Activated naive CD8-positive, alpha-beta T cell treated with anti-CD3 and anti-CD28 coated beads, Interleukin-2, amount 10 ng/mL, durations not matched to agents 7 days and 5 days (primary cell): ENCODE results near the gene ALPG. TPM values are rescaled to one million over a fixed set of nuclear protein-coding genes. Genes with fewer than 3 reads are reported as not detected.
"Not testable (repeated sequence)": the region's sequence is repeated elsewhere in the genome, so short reads cannot be mapped to it uniquely, and the experiment has no call there.

ENCODE experiments used
- ATAC-seq: fragments of 150-1000 bp; cut with Tn5 transposase; one replicate; pipeline ENCODE4 v1.10.0; 2021; ENCODE audit warnings: low read depth, moderate library complexity
- POLR2A ChIA-PET: fragments of 350-600 bp; sonication (Branson Sonifier 250); formaldehyde crosslinking; loops from one replicate; lab custom pipeline; 2021; ENCODE audit warnings: antibody characterized with exemption; lab: Charles Lee
- DNase-seq: peaks from one replicate; pipeline ENCODE4 v3.0.0; 2021
- H3K27ac Mint-ChIP-seq: one replicate; pipeline ENCODE4 v1.8.0; 2022; ENCODE audit warnings: mild to moderate bottlenecking, mixed read lengths
- H3K27me3 Mint-ChIP-seq: one replicate; pipeline ENCODE4 v1.8.0; 2022; ENCODE audit warnings: mild to moderate bottlenecking, moderate library complexity, mixed read lengths
- H3K36me3 Mint-ChIP-seq: one replicate; pipeline ENCODE4 v1.8.0; 2021; ENCODE audit warnings: mild to moderate bottlenecking, mixed read lengths
- H3K4me1 Mint-ChIP-seq: one replicate; pipeline ENCODE4 v1.8.0; 2021; ENCODE audit warnings: mixed read lengths
- H3K4me3 Mint-ChIP-seq: one replicate; pipeline ENCODE4 v1.8.0; 2022; ENCODE audit warnings: mild to moderate bottlenecking, moderate library complexity, mixed read lengths
- H3K9me3 Mint-ChIP-seq: one replicate; pipeline ENCODE4 v1.8.0; 2021; ENCODE audit warnings: mixed read lengths
- total RNA-seq, 2 experiments: library from RNA; stranded (reverse); gene quantifications; one replicate each; pipeline ENCODE4 v1.2.3, GENCODE V29; 2021

The ALPG gene
- total RNA-seq, 2 experiments from 2014 or later = not detected

DNA sequence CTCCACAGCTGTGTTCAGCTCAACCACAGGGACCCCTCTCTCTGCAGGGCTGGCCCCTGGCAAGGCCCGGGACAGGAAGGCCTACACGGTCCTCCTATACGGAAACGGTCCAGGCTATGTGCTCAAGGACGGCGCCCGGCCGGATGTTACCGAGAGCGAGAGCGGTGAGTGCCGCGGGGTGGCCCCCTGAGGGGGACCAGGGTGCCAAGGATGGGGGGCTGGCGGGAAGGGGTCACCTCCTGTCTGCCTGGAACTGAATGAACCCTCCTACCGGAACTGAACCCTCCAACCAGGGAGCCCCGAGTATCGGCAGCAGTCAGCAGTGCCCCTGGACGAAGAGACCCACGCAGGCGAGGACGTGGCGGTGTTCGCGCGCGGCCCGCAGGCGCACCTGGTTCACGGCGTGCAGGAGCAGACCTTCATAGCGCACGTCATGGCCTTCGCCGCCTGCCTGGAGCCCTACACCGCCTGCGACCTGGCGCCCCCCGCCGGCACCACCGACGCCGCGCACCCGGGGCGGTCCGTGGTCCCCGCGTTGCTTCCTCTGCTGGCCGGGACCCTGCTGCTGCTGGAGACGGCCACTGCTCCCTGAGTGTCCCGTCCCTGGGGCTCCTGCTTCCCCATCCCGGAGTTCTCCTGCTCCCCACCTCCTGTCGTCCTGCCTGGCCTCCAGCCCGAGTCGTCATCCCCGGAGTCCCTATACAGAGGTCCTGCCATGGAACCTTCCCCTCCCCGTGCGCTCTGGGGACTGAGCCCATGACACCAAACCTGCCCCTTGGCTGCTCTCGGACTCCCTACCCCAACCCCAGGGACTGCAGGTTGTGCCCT, 25.2 kb upstream of the ALPG start:
- H3K27ac Mint-ChIP-seq, POLR2A ChIA-PET, H3K4me1 Mint-ChIP-seq, H3K9me3 Mint-ChIP-seq, H3K36me3 Mint-ChIP-seq: not testable (repeated sequence)
- Mint-ChIP-seq H3K27me3 (peaks cover 37% of the 10 kb centered on the region), H3K4me3 (peak overlapping the region; percentile 39)
- peak; percentile 69 for DNase-seq
- ATAC-seq = peak; percentile 78

DNA sequence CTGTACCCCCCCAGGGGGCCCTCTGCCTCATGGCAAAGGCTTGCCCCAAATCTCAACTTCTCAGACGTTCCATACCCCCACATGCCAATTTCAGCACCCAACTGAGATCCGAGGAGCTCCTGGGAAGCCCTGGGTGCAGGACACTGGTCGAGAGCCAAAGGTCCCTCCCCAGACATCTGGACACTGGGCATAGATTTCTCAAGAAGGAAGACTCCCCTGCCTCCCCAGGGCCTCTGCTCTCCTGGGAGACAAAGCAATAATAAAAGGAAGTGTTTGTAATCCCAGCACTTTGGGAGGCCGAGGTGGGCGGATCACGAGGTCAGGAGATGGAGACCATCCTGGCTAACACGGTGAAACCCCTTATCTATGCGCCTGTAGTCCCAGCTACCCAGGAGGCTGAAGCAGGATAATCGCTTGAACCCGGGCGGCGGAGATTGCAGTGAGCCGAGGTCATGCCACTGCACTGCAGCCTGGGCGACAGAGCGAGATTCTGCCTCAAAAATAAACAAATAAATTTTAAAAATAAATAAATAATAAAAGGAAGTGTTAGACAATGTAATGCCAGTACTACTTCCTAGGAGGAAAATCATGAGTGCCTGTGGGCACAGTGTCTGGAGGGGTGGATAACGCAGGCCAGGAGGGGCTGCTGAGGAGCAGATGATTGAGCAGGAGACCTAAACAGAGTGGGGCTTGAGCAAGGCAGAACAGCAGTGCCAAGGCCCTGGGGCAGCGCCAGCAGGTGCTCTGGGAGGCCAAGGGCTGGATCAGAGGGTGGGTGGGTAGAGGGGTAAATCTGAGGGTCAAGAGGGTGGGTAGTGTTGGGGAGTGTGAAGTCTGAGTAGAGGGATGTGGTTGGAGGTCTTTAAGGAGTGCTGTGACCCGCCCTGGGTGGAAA, 24.1 kb upstream of the ALPG start:
- no peaks in the 10 kb centered on the region for H3K4me1 Mint-ChIP-seq

DNA sequence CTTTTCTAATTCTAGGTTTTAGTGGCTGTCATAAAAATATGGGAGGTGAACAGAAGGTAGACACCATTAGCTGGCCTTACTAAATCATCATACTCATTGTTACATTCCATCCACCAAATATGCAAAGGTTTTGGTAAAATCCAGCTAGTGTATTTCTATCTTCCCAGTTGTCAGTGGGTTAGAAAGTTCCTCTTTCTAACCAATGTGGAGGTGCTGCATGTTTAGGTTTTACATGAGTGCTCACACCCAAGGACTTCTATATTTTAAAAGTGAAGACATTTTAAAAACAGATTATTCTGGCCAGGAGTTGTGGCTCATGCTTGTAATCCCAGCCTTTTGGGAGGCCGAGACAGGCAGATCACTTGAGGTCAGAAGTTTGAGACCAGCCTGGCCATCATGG, 22.2 kb upstream of the ALPG start:
- no peaks in the 10 kb centered on the region for H3K9me3 Mint-ChIP-seq
- DNase-seq (no peak), ATAC-seq (no peak)
- no peaks in the 10 kb centered on the region for H3K4me1 Mint-ChIP-seq
- POLR2A ChIA-PET = no interaction called here
- no peak overlapping the region for H3K4me3 Mint-ChIP-seq
- no peaks in the 10 kb centered on the region for H3K36me3 Mint-ChIP-seq
- H3K27me3 Mint-ChIP-seq = peaks cover 41% of the 10 kb centered on the region
- no peak overlapping the region for H3K27ac Mint-ChIP-seq

More for the DNA sequence above, 24.1 kb upstream of the ALPG start:
- Mint-ChIP-seq H3K27me3 (peaks cover 39% of the 10 kb centered on the region), H3K27ac (no peak overlapping the region), H3K9me3 (no peaks in the 10 kb centered on the region), H3K4me3 (no peak overlapping the region), H3K36me3 (no peaks in the 10 kb centered on the region)
- DNase-seq = peak; percentile 10
- POLR2A ChIA-PET = no interaction called here
- ATAC-seq = no peak

DNA sequence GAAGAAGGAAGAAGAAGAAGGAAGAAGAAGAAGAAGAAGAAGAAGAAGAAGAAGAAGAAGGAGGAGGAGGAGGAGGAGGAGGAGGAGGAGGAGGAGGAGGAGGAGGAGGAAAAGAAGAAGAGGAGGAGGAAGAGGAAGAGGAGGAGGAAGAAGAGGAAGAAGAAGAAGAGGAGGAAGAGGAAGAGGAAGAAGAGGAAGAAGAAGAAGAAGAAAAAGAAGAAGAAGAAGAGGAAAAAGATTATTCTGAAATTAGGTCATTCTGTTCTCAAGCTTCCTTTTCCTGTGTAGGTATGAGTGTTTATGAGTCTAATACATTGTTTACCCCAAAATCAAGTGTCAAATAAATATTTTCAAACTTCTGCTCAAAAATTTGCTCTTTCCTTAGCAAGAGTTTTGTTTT, 21.6 kb upstream of the ALPG start:
- H3K4me1 Mint-ChIP-seq, H3K36me3 Mint-ChIP-seq, DNase-seq, ATAC-seq, H3K27ac Mint-ChIP-seq, H3K4me3 Mint-ChIP-seq, H3K9me3 Mint-ChIP-seq, POLR2A ChIA-PET: not testable (repeated sequence)
- H3K27me3 Mint-ChIP-seq = peaks cover 47% of the 10 kb centered on the region

DNA sequence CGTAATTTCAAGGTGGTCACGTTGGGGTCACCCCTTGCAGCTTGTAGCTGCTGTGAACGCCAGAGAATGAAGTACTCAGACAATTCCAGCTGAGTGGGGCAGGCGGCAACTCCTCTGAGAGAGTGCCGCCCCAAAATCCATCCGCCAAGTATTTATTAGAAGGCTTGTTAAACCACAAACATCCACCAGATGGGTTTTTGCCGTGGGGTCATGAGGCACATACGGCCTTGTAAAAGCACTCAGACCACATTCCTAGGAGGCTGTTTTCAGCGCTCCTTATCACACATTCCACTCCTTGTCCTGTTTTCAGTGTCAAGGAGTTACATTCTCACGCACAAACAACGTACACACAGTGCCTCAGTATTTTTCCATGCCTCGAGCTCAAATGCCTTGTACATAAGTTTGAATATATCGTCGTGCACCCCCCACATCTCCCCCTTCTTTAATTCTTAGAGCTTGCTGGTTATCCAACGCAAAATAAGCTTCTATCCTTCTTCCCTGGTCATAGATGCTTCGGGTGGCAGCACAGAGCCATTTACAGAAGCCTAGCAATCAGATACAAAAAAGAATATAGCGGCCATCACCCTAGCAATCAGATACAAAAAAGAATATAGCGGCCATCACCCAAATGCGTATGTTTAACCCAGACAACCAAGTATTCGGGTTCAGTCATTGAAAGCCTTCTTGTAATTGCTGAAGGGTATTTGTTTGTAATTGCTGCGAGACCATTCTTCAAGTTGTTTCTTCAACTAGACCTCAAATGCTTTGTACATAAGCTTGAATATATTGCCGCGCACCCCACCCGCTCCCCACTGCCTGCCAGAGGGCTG, 20.8 kb upstream of the ALPG start:
- Mint-ChIP-seq H3K36me3 (no peaks in the 10 kb centered on the region), H3K27ac (no peak overlapping the region), H3K4me3 (no peak overlapping the region), H3K4me1 (peaks cover 3% of the 10 kb centered on the region), H3K27me3 (peaks cover 54% of the 10 kb centered on the region), H3K9me3 (no peaks in the 10 kb centered on the region)
- POLR2A ChIA-PET = no interaction called here
- no peak for DNase-seq
- no peak for ATAC-seq

DNA sequence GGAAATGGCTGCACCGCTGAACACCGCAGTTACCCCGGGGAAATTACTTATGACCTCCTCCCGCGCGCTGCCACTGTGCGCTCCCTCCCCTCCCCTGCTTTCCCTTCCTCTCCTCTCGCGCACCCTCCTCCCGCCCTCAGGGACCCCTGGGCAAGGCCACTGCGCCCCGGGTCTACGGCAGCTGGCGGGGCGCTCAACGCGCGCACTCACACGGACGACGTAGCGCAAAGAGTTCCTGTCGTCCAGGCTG, 20.2 kb upstream of the ALPG start:
- no peak for ATAC-seq
- H3K27ac Mint-ChIP-seq = no peak overlapping the region
- no peak overlapping the region for H3K4me3 Mint-ChIP-seq
- peaks cover 57% of the 10 kb centered on the region for H3K27me3 Mint-ChIP-seq
- no peak for DNase-seq
- H3K9me3 Mint-ChIP-seq = no peaks in the 10 kb centered on the region
- POLR2A ChIA-PET = no interaction called here
- H3K36me3 Mint-ChIP-seq = no peaks in the 10 kb centered on the region
- H3K4me1 Mint-ChIP-seq = peaks cover 4% of the 10 kb centered on the region

DNA sequence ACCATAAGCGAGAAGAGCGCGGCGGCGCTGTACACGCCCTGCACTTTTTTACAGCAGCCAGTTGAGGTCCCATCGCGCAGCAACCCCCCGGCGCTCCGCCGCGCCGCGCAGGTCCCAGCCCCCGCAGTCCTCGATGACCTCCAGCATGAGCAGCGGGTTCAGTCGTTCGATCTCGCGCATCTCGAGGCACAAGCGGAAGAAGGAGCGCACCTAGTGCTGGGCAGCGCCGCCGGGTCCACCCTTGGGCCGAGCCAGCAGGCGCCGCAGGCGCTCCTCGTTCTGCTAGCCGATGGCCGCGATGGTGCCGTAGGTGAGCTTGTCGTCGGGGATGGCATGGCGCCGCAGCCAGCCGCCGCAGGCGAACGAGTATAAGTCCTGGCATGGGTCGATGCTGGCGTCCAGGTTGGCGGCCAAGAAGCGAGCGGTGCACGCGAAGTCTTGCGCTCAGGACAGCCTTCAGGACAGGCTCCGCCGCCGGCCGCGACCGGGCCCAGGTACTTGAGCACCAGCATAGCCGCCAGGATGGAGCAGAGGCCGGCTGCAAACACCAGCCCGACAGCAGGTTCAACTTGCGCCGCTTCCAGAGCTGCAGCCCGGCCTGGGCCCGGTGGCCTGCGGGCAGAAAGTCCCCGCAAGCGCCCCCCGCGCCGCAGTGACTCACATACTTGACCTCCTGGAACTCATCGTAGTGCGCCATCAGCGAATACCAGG, 19.7 kb upstream of the ALPG start:
- Mint-ChIP-seq H3K4me1 (peaks cover 4% of the 10 kb centered on the region), H3K27ac (no peak overlapping the region), H3K27me3 (peaks cover 55% of the 10 kb centered on the region), H3K9me3 (no peaks in the 10 kb centered on the region), H3K4me3 (no peak overlapping the region), H3K36me3 (no peaks in the 10 kb centered on the region)
- POLR2A ChIA-PET = no interaction called here
- ATAC-seq (no peak), DNase-seq (no peak)

DNA sequence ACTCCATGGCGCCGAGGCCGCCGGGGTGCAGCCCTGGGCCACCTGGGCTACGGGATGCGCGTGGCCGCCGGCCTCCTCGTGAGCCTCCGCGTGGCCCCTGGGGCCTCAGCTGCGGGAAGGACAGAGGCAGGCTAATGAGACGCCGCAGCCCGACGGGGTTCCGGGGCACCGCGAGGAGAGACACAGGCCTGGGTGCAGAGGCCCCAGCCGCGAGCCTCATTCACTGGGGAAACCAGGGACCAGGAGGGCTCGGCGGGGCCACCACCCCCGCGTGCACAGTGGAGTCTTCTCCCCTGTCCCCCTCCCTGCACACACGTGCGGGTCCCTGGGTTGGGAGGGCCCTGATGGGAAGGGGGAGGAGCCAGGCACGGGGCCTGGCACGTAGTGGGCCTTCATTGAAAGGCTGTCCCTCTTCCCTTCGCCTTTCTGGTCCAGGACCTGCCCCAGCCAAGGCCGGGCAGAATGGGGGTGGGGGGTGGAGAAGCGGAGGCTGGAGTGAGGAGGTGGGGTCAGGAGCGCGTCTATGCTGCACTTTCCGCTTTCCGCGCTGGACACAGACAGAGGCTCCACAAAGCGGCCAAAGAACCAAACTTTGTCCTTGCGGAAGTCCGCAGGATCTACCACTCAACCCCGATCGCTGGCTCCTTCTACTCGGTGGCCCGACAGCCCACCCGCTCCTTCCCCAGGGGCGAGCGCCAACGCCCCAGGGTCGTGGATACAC, 19.0 kb upstream of the ALPG start:
- peaks cover 54% of the 10 kb centered on the region for H3K27me3 Mint-ChIP-seq
- H3K36me3 Mint-ChIP-seq = no peaks in the 10 kb centered on the region
- no peak overlapping the region for H3K27ac Mint-ChIP-seq
- no peak overlapping the region for H3K4me3 Mint-ChIP-seq
- DNase-seq (no peak), ATAC-seq (no peak)
- POLR2A ChIA-PET = no interaction called here
- H3K9me3 Mint-ChIP-seq = no peaks in the 10 kb centered on the region
- peaks cover 4% of the 10 kb centered on the region for H3K4me1 Mint-ChIP-seq

DNA sequence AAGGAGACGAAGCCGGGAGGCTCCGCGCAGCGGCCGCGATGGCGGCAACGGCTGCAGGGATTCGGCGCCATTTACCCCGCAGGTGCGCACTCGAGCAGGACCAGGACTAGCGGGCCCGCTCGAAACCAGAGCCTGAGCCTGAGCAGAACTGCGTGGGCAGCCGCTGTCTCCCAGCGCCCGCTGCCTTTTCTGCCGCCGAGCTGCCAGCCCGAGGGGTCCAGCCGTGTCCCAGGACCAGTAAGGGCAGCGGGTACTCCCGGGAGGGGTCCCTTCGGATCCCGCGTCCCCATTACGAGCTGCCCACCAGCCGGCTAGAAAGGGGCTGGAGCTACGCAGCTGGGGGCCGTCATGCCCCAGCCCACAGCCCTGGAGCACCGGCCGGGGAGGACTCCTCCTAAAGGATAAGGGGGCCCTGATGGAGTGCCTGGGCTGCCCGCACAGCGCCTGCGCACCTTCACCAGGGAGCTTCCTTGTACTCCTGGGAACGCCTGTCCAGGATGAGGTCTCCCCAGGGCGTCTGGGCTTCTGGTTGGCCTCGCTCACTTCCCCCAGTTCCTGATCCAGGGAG, 18.2 kb upstream of the ALPG start:
- Mint-ChIP-seq H3K36me3 (no peaks in the 10 kb centered on the region), H3K27me3 (peaks cover 54% of the 10 kb centered on the region), H3K4me3 (no peak overlapping the region), H3K4me1 (peaks cover 4% of the 10 kb centered on the region), H3K9me3 (no peaks in the 10 kb centered on the region), H3K27ac (no peak overlapping the region)
- no peak for DNase-seq
- no peak for ATAC-seq
- POLR2A ChIA-PET = no interaction called here

DNA sequence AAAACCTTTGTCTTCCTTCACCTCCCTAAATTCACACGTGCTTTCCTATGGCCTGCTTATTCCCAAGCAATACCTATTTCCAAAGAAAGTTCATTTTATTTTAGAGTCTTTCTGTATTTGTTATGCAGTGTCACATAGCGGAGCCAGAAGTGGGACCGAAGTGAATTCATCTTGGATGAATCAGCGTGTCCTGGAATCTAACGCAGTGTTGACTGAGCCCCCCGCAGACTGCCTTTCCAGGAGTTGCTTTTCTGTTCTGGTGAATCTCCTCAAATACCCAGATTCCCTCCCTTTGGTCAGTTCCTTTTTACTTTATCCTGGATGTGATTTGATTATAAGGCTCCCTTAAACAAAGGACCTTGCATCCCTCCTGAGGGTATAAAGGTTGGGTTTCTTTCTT, 17.3 kb upstream of the ALPG start:
- H3K27ac Mint-ChIP-seq = no peak overlapping the region
- ATAC-seq (no peak), DNase-seq (no peak)
- POLR2A ChIA-PET = no interaction called here
- H3K36me3 Mint-ChIP-seq = no peaks in the 10 kb centered on the region
- peaks cover 4% of the 10 kb centered on the region for H3K4me1 Mint-ChIP-seq
- H3K4me3 Mint-ChIP-seq = no peak overlapping the region
- no peaks in the 10 kb centered on the region for H3K9me3 Mint-ChIP-seq
- peaks cover 52% of the 10 kb centered on the region for H3K27me3 Mint-ChIP-seq

DNA sequence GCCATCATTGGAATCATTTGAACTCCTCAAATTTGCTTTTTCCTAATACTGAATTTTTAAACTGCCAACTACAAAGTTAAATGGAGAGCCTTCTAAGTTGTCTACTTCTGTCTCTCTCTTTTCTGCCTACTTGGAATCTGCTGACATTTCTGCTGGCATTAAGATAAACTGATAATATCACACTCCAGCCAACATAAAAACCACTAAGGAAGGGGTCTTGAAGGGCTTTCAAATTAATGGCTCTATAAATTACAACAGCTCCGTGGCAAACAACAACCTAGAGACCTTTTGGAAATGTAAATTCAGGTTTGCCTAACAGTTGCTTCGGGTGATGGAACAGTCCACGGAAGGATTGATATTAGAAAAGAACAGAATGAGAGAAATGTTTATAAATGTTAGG, 16.0 kb upstream of the ALPG start:
- no peak for ATAC-seq
- peaks cover 45% of the 10 kb centered on the region for H3K27me3 Mint-ChIP-seq
- H3K9me3 Mint-ChIP-seq = no peaks in the 10 kb centered on the region
- H3K4me3 Mint-ChIP-seq = no peak overlapping the region
- peaks cover 4% of the 10 kb centered on the region for H3K4me1 Mint-ChIP-seq
- DNase-seq = no peak
- H3K36me3 Mint-ChIP-seq = no peaks in the 10 kb centered on the region
- POLR2A ChIA-PET = no interaction called here
- no peak overlapping the region for H3K27ac Mint-ChIP-seq

DNA sequence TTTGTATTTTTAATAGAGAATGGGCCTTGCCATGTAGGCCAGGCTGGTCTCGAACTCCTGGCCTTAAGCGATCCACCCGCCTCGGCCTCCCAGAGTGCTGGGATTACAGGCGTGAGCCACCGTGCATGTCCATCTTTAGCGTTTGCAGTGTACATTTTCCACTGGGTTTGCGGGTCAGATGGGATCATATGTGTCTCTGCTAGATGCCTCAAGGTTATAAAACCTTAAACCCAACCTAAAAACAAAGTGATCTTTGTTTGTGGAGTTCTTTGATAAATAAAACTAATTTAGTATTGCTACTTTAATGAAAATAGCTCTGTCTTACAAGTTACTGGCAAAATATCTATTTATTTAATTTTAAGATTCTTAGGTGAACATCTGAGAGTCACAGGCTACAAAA, 13.1 kb upstream of the ALPG start:
- Mint-ChIP-seq H3K27ac (no peak overlapping the region), H3K36me3 (no peaks in the 10 kb centered on the region)
- ATAC-seq = no peak

More for the DNA sequence above, 13.1 kb upstream of the ALPG start:
- Mint-ChIP-seq H3K4me1 (peaks cover 4% of the 10 kb centered on the region), H3K27me3 (peaks cover 47% of the 10 kb centered on the region), H3K9me3 (no peaks in the 10 kb centered on the region), H3K4me3 (no peak overlapping the region)
- POLR2A ChIA-PET = no interaction called here
- no peak for DNase-seq
